ENCODE data around the gene SNRPA.
A peak's percentile ranks its signal among the peaks of the same experiment; 100 is the strongest.

The SNRPA gene

GRCh38 chr19:40744554-40745401 lies 6.2 kb upstream of the SNRPA start:
- H3K27ac ChIP-seq (ENCODE audit: low read depth in 2 of 2, low read length in 2 of 2), result no peak overlapping the region

GRCh38 chr19:40745402-40745780 lies 5.6 kb upstream of the SNRPA start:
- Histone ChIP-seq H3K4me1 (ENCODE audit: control insufficient read depth in 2 of 2, insufficient read depth in 2 of 2, low read length in 2 of 2) (peaks cover 6 to 11% of the 10 kb centered on the region in 2 donors), H3K9ac (ENCODE audit: low read depth in 1 of 2, low read length in 2 of 2) (no peak overlapping the region), H3K36me3 (ENCODE audit: control insufficient read depth in 2 of 2, insufficient read depth in 2 of 2, low read length in 2 of 2) (peaks cover 4% of the 10 kb centered on the region in 2 donors), H3K27ac (ENCODE audit: low read depth in 2 of 2, low read length in 2 of 2) (no peak overlapping the region), H3K4me3 (ENCODE audit: low read length in 2 of 2) (no peak overlapping the region), H3K9me3 (ENCODE audit: control insufficient read depth in 2 of 2, low read length in 2 of 2) (no peaks in the 10 kb centered on the region), H3K27me3 (ENCODE audit: control insufficient read depth in 2 of 2, insufficient read depth in 2 of 2, low read length in 2 of 2) (no peaks in the 10 kb centered on the region)

More at GRCh38 chr19:40744554-40745401, 6.2 kb upstream of the SNRPA start:
- H3K9me3 ChIP-seq (ENCODE audit: control insufficient read depth in 2 of 2, low read length in 2 of 2), result no peaks in the 10 kb centered on the region
- H3K4me1 ChIP-seq (ENCODE audit: control insufficient read depth in 2 of 2, insufficient read depth in 2 of 2, low read length in 2 of 2), result peaks cover 6 to 7% of the 10 kb centered on the region in 2 donors
- H3K4me3 ChIP-seq (ENCODE audit: low read length in 2 of 2), result no peak overlapping the region
- peaks cover 4 to 8% of the 10 kb centered on the region in 2 donors for H3K36me3 ChIP-seq (ENCODE audit: control insufficient read depth in 2 of 2, insufficient read depth in 2 of 2, low read length in 2 of 2)
- no peaks in the 10 kb centered on the region for H3K27me3 ChIP-seq (ENCODE audit: control insufficient read depth in 2 of 2, insufficient read depth in 2 of 2, low read length in 2 of 2)
- no peak overlapping the region for H3K9ac ChIP-seq (ENCODE audit: low read depth in 1 of 2, low read length in 2 of 2)

GRCh38 chr19:40747536-40747935 lies 3.5 kb upstream of the SNRPA start:
- Histone ChIP-seq H3K27me3 (ENCODE audit: control insufficient read depth in 2 of 2, insufficient read depth in 2 of 2, low read length in 2 of 2) (no peaks in the 10 kb centered on the region), H3K9ac (ENCODE audit: low read depth in 1 of 2, low read length in 2 of 2) (no peak overlapping the region), H3K9me3 (ENCODE audit: control insufficient read depth in 2 of 2, low read length in 2 of 2) (no peaks in the 10 kb centered on the region), H3K27ac (ENCODE audit: low read depth in 2 of 2, low read length in 2 of 2) (no peak overlapping the region), H3K4me3 (ENCODE audit: low read length in 2 of 2) (no peak overlapping the region), H3K36me3 (ENCODE audit: control insufficient read depth in 2 of 2, insufficient read depth in 2 of 2, low read length in 2 of 2) (peaks cover 0 to 2% of the 10 kb centered on the region in 2 donors), H3K4me1 (ENCODE audit: control insufficient read depth in 2 of 2, insufficient read depth in 2 of 2, low read length in 2 of 2) (peaks cover 6 to 18% of the 10 kb centered on the region in 2 donors)

- Histone ChIP-seq H3K4me3 (ENCODE audit: low read length in 2 of 2) (peak within 1 kb of the TSS; percentile 92 to 98), H3K27ac (ENCODE audit: low read depth in 2 of 2, low read length in 2 of 2) (peak within 1 kb of the TSS; percentile 96 to 98), H3K9ac (ENCODE audit: low read depth in 1 of 2, low read length in 2 of 2) (peak within 1 kb of the TSS; percentile 83 to 95), H3K4me1 (ENCODE audit: control insufficient read depth in 2 of 2, insufficient read depth in 2 of 2, low read length in 2 of 2) (peaks cover 18 to 39% of the 10 kb centered on the region in 2 donors), H3K27me3 (ENCODE audit: control insufficient read depth in 2 of 2, insufficient read depth in 2 of 2, low read length in 2 of 2) (no peaks in the 10 kb centered on the region), H3K9me3 (ENCODE audit: control insufficient read depth in 2 of 2, low read length in 2 of 2) (no peaks in the 10 kb centered on the region), H3K36me3 (ENCODE audit: control insufficient read depth in 2 of 2, insufficient read depth in 2 of 2, low read length in 2 of 2) (no peaks in the 10 kb centered on the region)
These were observed 737 bp upstream of the SNRPA start, which contains the start of gene ACTMAP for GRCh38 chr19:40750058-40750873. ACTMAP (minus strand) TSS chr19:40750477; CDS start chr19:40749803, 674 bp downstream.

- H3K4me3 ChIP-seq (ENCODE audit: low read length in 2 of 2), result peak overlapping the region; percentile 92 to 98
- H3K27ac ChIP-seq (ENCODE audit: low read depth in 2 of 2, low read length in 2 of 2), result peak overlapping the region; percentile 96 to 98
- H3K4me1 ChIP-seq (ENCODE audit: control insufficient read depth in 2 of 2, insufficient read depth in 2 of 2, low read length in 2 of 2), result peaks cover 29 to 43% of the 10 kb centered on the region in 2 donors
- H3K9me3 ChIP-seq (ENCODE audit: control insufficient read depth in 2 of 2, low read length in 2 of 2), result no peaks in the 10 kb centered on the region
- H3K27me3 ChIP-seq (ENCODE audit: control insufficient read depth in 2 of 2, insufficient read depth in 2 of 2, low read length in 2 of 2), result no peaks in the 10 kb centered on the region
- peaks cover 8 to 19% of the 10 kb centered on the region in 2 donors for H3K36me3 ChIP-seq (ENCODE audit: control insufficient read depth in 2 of 2, insufficient read depth in 2 of 2, low read length in 2 of 2)
- peak overlapping the region; percentile 56 to 83 for H3K9ac ChIP-seq (ENCODE audit: low read depth in 1 of 2, low read length in 2 of 2)
These were observed 1.3 kb downstream of the SNRPA start for GRCh38 chr19:40752257-40752781.

- Histone ChIP-seq H3K9ac (ENCODE audit: low read depth in 1 of 2, low read length in 2 of 2) (peak overlapping the region; percentile 64 to 70), H3K36me3 (ENCODE audit: control insufficient read depth in 2 of 2, insufficient read depth in 2 of 2, low read length in 2 of 2) (peaks cover 24 to 35% of the 10 kb centered on the region in 2 donors), H3K27me3 (ENCODE audit: control insufficient read depth in 2 of 2, insufficient read depth in 2 of 2, low read length in 2 of 2) (no peaks in the 10 kb centered on the region), H3K9me3 (ENCODE audit: control insufficient read depth in 2 of 2, low read length in 2 of 2) (no peaks in the 10 kb centered on the region), H3K4me3 (ENCODE audit: low read length in 2 of 2) (peak overlapping the region; percentile 36 to 67), H3K4me1 (ENCODE audit: control insufficient read depth in 2 of 2, insufficient read depth in 2 of 2, low read length in 2 of 2) (peaks cover 24 to 37% of the 10 kb centered on the region in 2 donors), H3K27ac (ENCODE audit: low read depth in 2 of 2, low read length in 2 of 2) (peak overlapping the region; percentile 90 to 91)
These were observed 3.7 kb downstream of the SNRPA start for GRCh38 chr19:40754611-40755247.

GRCh38 chr19:40755248-40755624 lies 4.2 kb downstream of the SNRPA start:
- Histone ChIP-seq H3K4me3 (ENCODE audit: low read length in 2 of 2) (peak overlapping the region in 1 of 2 donors; percentile 67), H3K9ac (ENCODE audit: low read depth in 1 of 2, low read length in 2 of 2) (no peak overlapping the region), H3K9me3 (ENCODE audit: control insufficient read depth in 2 of 2, low read length in 2 of 2) (no peaks in the 10 kb centered on the region), H3K4me1 (ENCODE audit: control insufficient read depth in 2 of 2, insufficient read depth in 2 of 2, low read length in 2 of 2) (peaks cover 22 to 32% of the 10 kb centered on the region in 2 donors), H3K27ac (ENCODE audit: low read depth in 2 of 2, low read length in 2 of 2) (peak overlapping the region in 1 of 2 donors; percentile 91), H3K36me3 (ENCODE audit: control insufficient read depth in 2 of 2, insufficient read depth in 2 of 2, low read length in 2 of 2) (peaks cover 28 to 40% of the 10 kb centered on the region in 2 donors), H3K27me3 (ENCODE audit: control insufficient read depth in 2 of 2, insufficient read depth in 2 of 2, low read length in 2 of 2) (no peaks in the 10 kb centered on the region)

GRCh38 chr19:40755791-40756190 lies 4.8 kb downstream of the SNRPA start:
- Histone ChIP-seq H3K4me3 (ENCODE audit: low read length in 2 of 2) (peak overlapping the region in 1 of 2 donors; percentile 50), H3K9ac (ENCODE audit: low read depth in 1 of 2, low read length in 2 of 2) (no peak overlapping the region), H3K36me3 (ENCODE audit: control insufficient read depth in 2 of 2, insufficient read depth in 2 of 2, low read length in 2 of 2) (peaks cover 33 to 45% of the 10 kb centered on the region in 2 donors), H3K9me3 (ENCODE audit: control insufficient read depth in 2 of 2, low read length in 2 of 2) (no peaks in the 10 kb centered on the region), H3K27me3 (ENCODE audit: control insufficient read depth in 2 of 2, insufficient read depth in 2 of 2, low read length in 2 of 2) (no peaks in the 10 kb centered on the region), H3K27ac (ENCODE audit: low read depth in 2 of 2, low read length in 2 of 2) (no peak overlapping the region), H3K4me1 (ENCODE audit: control insufficient read depth in 2 of 2, insufficient read depth in 2 of 2, low read length in 2 of 2) (peaks cover 22 to 32% of the 10 kb centered on the region in 2 donors)

- Histone ChIP-seq H3K27ac (ENCODE audit: low read depth in 2 of 2, low read length in 2 of 2) (no peak overlapping the region), H3K27me3 (ENCODE audit: control insufficient read depth in 2 of 2, insufficient read depth in 2 of 2, low read length in 2 of 2) (no peaks in the 10 kb centered on the region), H3K36me3 (ENCODE audit: control insufficient read depth in 2 of 2, insufficient read depth in 2 of 2, low read length in 2 of 2) (peaks cover 41 to 52% of the 10 kb centered on the region in 2 donors), H3K9me3 (ENCODE audit: control insufficient read depth in 2 of 2, low read length in 2 of 2) (no peaks in the 10 kb centered on the region), H3K4me3 (ENCODE audit: low read length in 2 of 2) (no peak overlapping the region), H3K9ac (ENCODE audit: low read depth in 1 of 2, low read length in 2 of 2) (peak overlapping the region in 1 of 2 donors; percentile 19), H3K4me1 (ENCODE audit: control insufficient read depth in 2 of 2, insufficient read depth in 2 of 2, low read length in 2 of 2) (peaks cover 22 to 32% of the 10 kb centered on the region in 2 donors)
These were observed 5.6 kb downstream of the SNRPA start for GRCh38 chr19:40756502-40757110.
